Measurements from ENCODE around the gene CXXC5. TPM values are rescaled to one million over a fixed set of nuclear protein-coding genes. Genes with fewer than 3 reads are reported as not detected.
"Not testable (repeated sequence)": the region's sequence is repeated elsewhere in the genome, so short reads cannot be mapped to it uniquely, and the experiment has no call there.

Gene CXXC5
- total RNA-seq, 2 experiments from 2014 or later = 26.7 to 113 TPM

GRCh38 chr5:139711067-139711905, 63.1 kb downstream of the CXXC5 start:
- H3K4me3 ChIP-seq (ENCODE audit: low read depth, low read length, poor library complexity, severe bottlenecking) = peak overlapping the region; percentile 69

GRCh38 chr5:139711906-139712224, 63.7 kb downstream of the CXXC5 start:
- no peak overlapping the region for H3K27ac ChIP-seq (ENCODE audit: low read depth, low read length, poor library complexity, severe bottlenecking)
- peak overlapping the region; percentile 81; the same call in 1 of the 2 replicates for H2AFZ ChIP-seq (ENCODE audit: low read length)
- no peak for TF ChIP-seq EZH2phosphoT487 (IDR thresholded peaks at IDR 0.05; ENCODE audit: borderline replicate concordance, low read depth, low read length)
- TF ChIP-seq CTCF (conservative IDR thresholded peaks at IDR 0.05; ENCODE audit: low read length) = no peak
- H3K4me3 ChIP-seq (ENCODE audit: low read depth, low read length, poor library complexity, severe bottlenecking) = peak overlapping the region; percentile 69
- DNase-seq (ENCODE audit: low spot score) = no peak
- ChIA-PET POLR2A (interaction anchor here (0.7 kb wide), 1 partner anchor 11 kb away, joined by 3 read pairs; no protein-coding TSS in a partner anchor), CTCF (ENCODE audit: unreplicated experiment) (no interaction called here)
- no peaks in the 10 kb centered on the region for H3K9me2 ChIP-seq (ENCODE audit: insufficient read depth, low read length)
- H3K9me3 ChIP-seq (ENCODE audit: low read length) = no peaks in the 10 kb centered on the region
- H4K20me1 ChIP-seq (ENCODE audit: insufficient read depth, low read length) = no peaks in the 10 kb centered on the region
- peak overlapping the region; percentile 84 for H3K4me2 ChIP-seq (ENCODE audit: low read length)
- BruUV-seq (replicated peaks) = no TSS peak
- no peaks in the 10 kb centered on the region for H3K36me3 ChIP-seq (ENCODE audit: insufficient read depth, low read length)
- H3K4me1 ChIP-seq (ENCODE audit: insufficient read depth, low read length, poor library complexity, severe bottlenecking) = peaks cover 46% of the 10 kb centered on the region
- intact Hi-C loops (cut with micrococcal nuclease; ENCODE audit: unreplicated experiment) = no loop called here
- no peaks in the 10 kb centered on the region for H3K79me2 ChIP-seq (ENCODE audit: insufficient read depth, low read depth, low read length)

More at GRCh38 chr5:139711067-139711905, 63.1 kb downstream of the CXXC5 start:
- Histone ChIP-seq H3K79me2 (ENCODE audit: insufficient read depth, low read depth, low read length) (no peaks in the 10 kb centered on the region), H3K9me2 (ENCODE audit: insufficient read depth, low read length) (no peaks in the 10 kb centered on the region), H3K9me3 (ENCODE audit: low read length) (no peaks in the 10 kb centered on the region), H3K4me2 (ENCODE audit: low read length) (peak overlapping the region; percentile 84), H3K4me1 (ENCODE audit: insufficient read depth, low read length, poor library complexity, severe bottlenecking) (peaks cover 49% of the 10 kb centered on the region), H2AFZ (ENCODE audit: low read length) (peak overlapping the region; percentile 81), H3K27ac (ENCODE audit: low read depth, low read length, poor library complexity, severe bottlenecking) (peak overlapping the region; percentile 15), H3K36me3 (ENCODE audit: insufficient read depth, low read length) (no peaks in the 10 kb centered on the region), H4K20me1 (ENCODE audit: insufficient read depth, low read length) (no peaks in the 10 kb centered on the region)
- DNase-seq (ENCODE audit: low spot score) = peak; percentile 78
- POLR2A ChIA-PET = interaction anchor here (0.7 to 1.0 kb wide), 7 partner anchors 10 to 201 kb away, joined by 3 to 4 read pairs (median 3); partner anchors contain the start of gene UBE2D2
- TF ChIP-seq EZH2phosphoT487 (IDR thresholded peaks at IDR 0.05; ENCODE audit: borderline replicate concordance, low read depth, low read length) = no peak
- TF ChIP-seq CTCF (conservative IDR thresholded peaks at IDR 0.05; ENCODE audit: low read length) = peak; percentile 74
- CTCF ChIA-PET (ENCODE audit: unreplicated experiment) = interaction anchor here (1.5 kb wide), 1 partner anchor 26 kb away, joined by 4 read pairs; no protein-coding TSS in a partner anchor
- intact Hi-C loops (cut with micrococcal nuclease; ENCODE audit: unreplicated experiment) = no loop called here
- no TSS peak for BruUV-seq (replicated peaks)

GRCh38 chr5:139712412-139712811, 64.3 kb downstream of the CXXC5 start:
- no peak for DNase-seq (ENCODE audit: low spot score)
- TF ChIP-seq CTCF (conservative IDR thresholded peaks at IDR 0.05; ENCODE audit: low read length) = no peak
- no peak for TF ChIP-seq EZH2phosphoT487 (IDR thresholded peaks at IDR 0.05; ENCODE audit: borderline replicate concordance, low read depth, low read length)
- Histone ChIP-seq H3K4me3 (ENCODE audit: low read depth, low read length, poor library complexity, severe bottlenecking) (no peak overlapping the region), H3K9me3 (ENCODE audit: low read length) (no peaks in the 10 kb centered on the region), H3K27ac (ENCODE audit: low read depth, low read length, poor library complexity, severe bottlenecking) (no peak overlapping the region), H3K9me2 (ENCODE audit: insufficient read depth, low read length) (no peaks in the 10 kb centered on the region), H3K36me3 (ENCODE audit: insufficient read depth, low read length) (no peaks in the 10 kb centered on the region), H3K4me1 (ENCODE audit: insufficient read depth, low read length, poor library complexity, severe bottlenecking) (peaks cover 44% of the 10 kb centered on the region), H2AFZ (ENCODE audit: low read length) (no peak overlapping the region), H3K79me2 (ENCODE audit: insufficient read depth, low read depth, low read length) (no peaks in the 10 kb centered on the region), H4K20me1 (ENCODE audit: insufficient read depth, low read length) (no peaks in the 10 kb centered on the region), H3K4me2 (ENCODE audit: low read length) (no peak overlapping the region)
- CTCF ChIA-PET (ENCODE audit: unreplicated experiment) = no interaction called here
- BruUV-seq (replicated peaks) = no TSS peak
- intact Hi-C loops (cut with micrococcal nuclease; ENCODE audit: unreplicated experiment) = no loop called here
- POLR2A ChIA-PET = no interaction called here

- H3K9me2 ChIP-seq (ENCODE audit: insufficient read depth, low read length); H3K27ac ChIP-seq (ENCODE audit: low read depth, low read length, poor library complexity, severe bottlenecking); H4K20me1 ChIP-seq (ENCODE audit: insufficient read depth, low read length); POLR2A ChIA-PET; intact Hi-C loops (cut with micrococcal nuclease; ENCODE audit: unreplicated experiment); DNase-seq (ENCODE audit: low spot score); CTCF ChIA-PET (ENCODE audit: unreplicated experiment); H3K9me3 ChIP-seq (ENCODE audit: low read length); H3K4me3 ChIP-seq (ENCODE audit: low read depth, low read length, poor library complexity, severe bottlenecking); BruUV-seq (replicated peaks); H3K36me3 ChIP-seq (ENCODE audit: insufficient read depth, low read length); H2AFZ ChIP-seq (ENCODE audit: low read length); H3K4me2 ChIP-seq (ENCODE audit: low read length); H3K79me2 ChIP-seq (ENCODE audit: insufficient read depth, low read depth, low read length): not testable (repeated sequence)
- H3K4me1 ChIP-seq (ENCODE audit: insufficient read depth, low read length, poor library complexity, severe bottlenecking) = peaks cover 29% of the 10 kb centered on the region
These were observed 65.7 kb downstream of the CXXC5 start for GRCh38 chr5:139713898-139714297.
